Right atrium auricular region (tissue), 2 donors: Measurements from ENCODE around the gene CCDC93. TPM values are rescaled to one million over a fixed set of nuclear protein-coding genes. Genes with fewer than 3 reads are reported as not detected.
"Not testable (repeated sequence)": the region's sequence is repeated elsewhere in the genome, so short reads cannot be mapped to it uniquely, and the experiment has no call there.

Experiments used
- DNase-seq: peaks from one replicate; pipeline ENCODE4 v3.0.0-alpha.2; 2019; ENCODE audit warnings: low spot score
- H3K27ac ChIP-seq, 2 donors: fragments of 200-600 bp; sonication (generic); 1 replicate in 1 of 2; 2 replicates in 1 of 2; pipeline ENCODE4 v1.5.1; 2016 to 2019
- H3K27me3 ChIP-seq, 2 donors: fragments of 200-600 bp; sonication (generic); one replicate each; pipeline versions ENCODE4 v1.5.1 to v1.6.0; 2017 to 2019
- H3K36me3 ChIP-seq: fragments of 200-600 bp; sonication (generic); one replicate; pipeline ENCODE4 v1.5.1; 2016
- H3K4me1 ChIP-seq, 2 donors: fragments of 200-600 bp; sonication (generic); one replicate each; pipeline versions ENCODE4 v1.5.1 to v1.6.0; 2017 to 2019
- H3K4me3 ChIP-seq, 2 donors: fragments of 200-600 bp; sonication (generic); 1 replicate in 1 of 2; 2 replicates in 1 of 2; pipeline ENCODE4 v1.5.1; 2017 to 2019; ENCODE audit warnings: mild to moderate bottlenecking in 1 of 2, moderate library complexity in 1 of 2
- H3K9me3 ChIP-seq, 2 donors: fragments of 200-600 bp; sonication (generic); one replicate each; pipeline ENCODE4 v1.5.1; 2019
- total RNA-seq, 2 donors: library from RNA; depleted of rRNA; stranded (reverse); fragments of >200 nt; gene quantifications; one replicate each; pipeline ENCODE4 v1.1.0, GENCODE V29; 2016
- TF ChIP-seq, protein P1 (sequence below), 2 donors: fragments of 200-600 bp; sonication (generic); IDR thresholded peaks; one replicate each; pipeline ENCODE4 v1.5.1; 2019; ENCODE audit warnings: antibody characterized with exemption in 2 of 2

CCDC93 gene
- total RNA-seq, 2 donors from 2014 or later = 17.1 to 18.7 TPM

DNA sequence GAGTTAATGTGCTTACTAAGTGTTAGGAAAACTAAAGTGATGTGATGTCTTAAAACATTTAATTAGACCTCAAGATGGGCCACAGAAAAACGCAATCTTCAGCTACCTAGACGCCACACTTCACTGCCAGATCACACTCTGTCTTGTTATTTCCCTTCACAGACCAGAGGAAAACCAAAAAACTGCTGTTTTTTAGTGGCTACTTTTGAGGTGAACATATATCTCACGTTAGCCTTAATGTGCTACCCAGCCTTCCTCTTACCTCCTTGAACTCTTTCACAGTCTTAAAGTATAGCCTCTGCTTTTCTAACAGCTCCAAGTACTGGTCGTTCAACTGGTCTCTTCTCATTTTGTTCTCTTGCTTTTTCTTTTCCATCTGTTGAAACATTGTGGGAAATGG lies 83.1 kb downstream of the CCDC93 start:
- Histone ChIP-seq H3K4me1 (peaks cover 0 to 12% of the 10 kb centered on the region in 2 donors), H3K4me3 (no peak overlapping the region), H3K9me3 (no peaks in the 10 kb centered on the region), H3K27me3 (no peaks in the 10 kb centered on the region), H3K27ac (no peak overlapping the region), H3K36me3 (peaks cover 70% of the 10 kb centered on the region)
- DNase-seq = no peak
- TF ChIP-seq, protein P1, sequence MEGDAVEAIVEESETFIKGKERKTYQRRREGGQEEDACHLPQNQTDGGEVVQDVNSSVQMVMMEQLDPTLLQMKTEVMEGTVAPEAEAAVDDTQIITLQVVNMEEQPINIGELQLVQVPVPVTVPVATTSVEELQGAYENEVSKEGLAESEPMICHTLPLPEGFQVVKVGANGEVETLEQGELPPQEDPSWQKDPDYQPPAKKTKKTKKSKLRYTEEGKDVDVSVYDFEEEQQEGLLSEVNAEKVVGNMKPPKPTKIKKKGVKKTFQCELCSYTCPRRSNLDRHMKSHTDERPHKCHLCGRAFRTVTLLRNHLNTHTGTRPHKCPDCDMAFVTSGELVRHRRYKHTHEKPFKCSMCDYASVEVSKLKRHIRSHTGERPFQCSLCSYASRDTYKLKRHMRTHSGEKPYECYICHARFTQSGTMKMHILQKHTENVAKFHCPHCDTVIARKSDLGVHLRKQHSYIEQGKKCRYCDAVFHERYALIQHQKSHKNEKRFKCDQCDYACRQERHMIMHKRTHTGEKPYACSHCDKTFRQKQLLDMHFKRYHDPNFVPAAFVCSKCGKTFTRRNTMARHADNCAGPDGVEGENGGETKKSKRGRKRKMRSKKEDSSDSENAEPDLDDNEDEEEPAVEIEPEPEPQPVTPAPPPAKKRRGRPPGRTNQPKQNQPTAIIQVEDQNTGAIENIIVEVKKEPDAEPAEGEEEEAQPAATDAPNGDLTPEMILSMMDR (IDR thresholded peaks at IDR 0.05) = no peak

DNA sequence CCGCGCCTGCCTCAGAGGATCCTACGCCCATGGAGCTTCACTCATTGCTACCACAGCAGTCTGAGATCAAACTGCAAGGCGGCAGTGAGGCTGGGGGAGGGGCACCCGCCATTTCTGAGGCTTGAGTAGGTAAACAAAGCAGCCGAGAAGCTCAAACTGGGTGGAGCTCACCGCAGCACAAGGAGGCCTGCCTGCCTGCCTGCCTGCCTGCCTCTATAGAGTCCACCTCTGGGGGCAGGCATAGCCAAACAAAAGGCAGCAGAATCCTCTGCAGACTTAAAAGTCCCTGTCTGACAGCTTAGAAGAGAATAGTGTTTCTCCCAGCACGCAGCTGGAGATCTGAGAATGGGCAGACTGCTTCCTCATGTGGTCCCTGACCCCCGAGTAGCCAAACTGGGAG lies 90.4 kb downstream of the CCDC93 start:
- not testable (repeated sequence) for H3K27ac ChIP-seq, DNase-seq, H3K4me1 ChIP-seq, H3K27me3 ChIP-seq, H3K9me3 ChIP-seq, H3K4me3 ChIP-seq
- H3K36me3 ChIP-seq = peaks cover 47% of the 10 kb centered on the region

DNA sequence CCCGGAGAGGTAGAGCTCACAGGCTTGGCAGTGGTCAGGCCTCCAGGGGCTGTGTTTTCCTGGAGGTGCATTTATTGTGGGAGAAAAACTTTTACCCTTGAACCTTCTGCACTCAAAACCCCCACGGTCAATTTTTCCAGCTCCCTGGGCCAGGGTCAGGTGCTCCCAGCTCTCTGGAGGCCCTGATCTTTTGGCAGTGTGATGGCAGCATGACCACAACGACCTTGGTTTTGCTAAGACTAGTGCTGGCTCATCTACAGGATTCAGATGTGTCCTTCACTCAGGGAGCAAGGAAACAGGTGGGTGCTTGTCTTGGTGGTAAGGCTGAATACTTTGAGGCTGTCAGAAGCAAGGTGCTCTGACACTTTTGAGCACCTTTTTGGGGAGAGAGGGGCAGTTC lies 92.3 kb downstream of the CCDC93 start:
- Histone ChIP-seq H3K9me3 (no peaks in the 10 kb centered on the region), H3K27me3 (no peaks in the 10 kb centered on the region), H3K36me3 (peaks cover 62% of the 10 kb centered on the region), H3K4me1 (no peaks in the 10 kb centered on the region), H3K4me3 (no peak overlapping the region), H3K27ac (no peak overlapping the region)
- TF ChIP-seq, protein P1 (IDR thresholded peaks at IDR 0.05) = no peak
- DNase-seq = no peak

DNA sequence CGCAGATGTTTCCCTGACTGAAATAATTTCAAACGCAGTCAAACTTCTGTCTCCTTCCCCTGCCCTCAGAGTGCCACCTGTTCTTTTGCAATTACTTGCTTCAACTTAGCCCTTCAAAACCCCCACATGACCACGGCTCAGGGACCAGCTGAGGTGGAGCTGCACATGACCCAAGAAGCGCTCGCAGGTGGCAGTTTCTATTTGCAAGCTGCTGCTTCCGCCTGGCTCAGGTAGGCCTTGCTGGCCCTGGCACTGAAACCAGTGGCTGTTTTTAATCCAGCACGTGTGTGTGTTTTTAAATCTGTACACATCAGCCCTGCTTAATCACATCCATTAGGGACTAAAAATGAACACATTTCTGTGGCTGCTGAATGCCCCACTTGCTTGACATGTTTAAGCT lies 95.3 kb downstream of the CCDC93 start:
- TF ChIP-seq, protein P1 (IDR thresholded peaks at IDR 0.05) = no peak
- H3K9me3 ChIP-seq = no peaks in the 10 kb centered on the region
- H3K4me3 ChIP-seq = no peak overlapping the region
- no peaks in the 10 kb centered on the region for H3K27me3 ChIP-seq
- no peaks in the 10 kb centered on the region for H3K4me1 ChIP-seq
- DNase-seq = no peak
- H3K27ac ChIP-seq = no peak overlapping the region
- H3K36me3 ChIP-seq = peaks cover 69% of the 10 kb centered on the region

DNA sequence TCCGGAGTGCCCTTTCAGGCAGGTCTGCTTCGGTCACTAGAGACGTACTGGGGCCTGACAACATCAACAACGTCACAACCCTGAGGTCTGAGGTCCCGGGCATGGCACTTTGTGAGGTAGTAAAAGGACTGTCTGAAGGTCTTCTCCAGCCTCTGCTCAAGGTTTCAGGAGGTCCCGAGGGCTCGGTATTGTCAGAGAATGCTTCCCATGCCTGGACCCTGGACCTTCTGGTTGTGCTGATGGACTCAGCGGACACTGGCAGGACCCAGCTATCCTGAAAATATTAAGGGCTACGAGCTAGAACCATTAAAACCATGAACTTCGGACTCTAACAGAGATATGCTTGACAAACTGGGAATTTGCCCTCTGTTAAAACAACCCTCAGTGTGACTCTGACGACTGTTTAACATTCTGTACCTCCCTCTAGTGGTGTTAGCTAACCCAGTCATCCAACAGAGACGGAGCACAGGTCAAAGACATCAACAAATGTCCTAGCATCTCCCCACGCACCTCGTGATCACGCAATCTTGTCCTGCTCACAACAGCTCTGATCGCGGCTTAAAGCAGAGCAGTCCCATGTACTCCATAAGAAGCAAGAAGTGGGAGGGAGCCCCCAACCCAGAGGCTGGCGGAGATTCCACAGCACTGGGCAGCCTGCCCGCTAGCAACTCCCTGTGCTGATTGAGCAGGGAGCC lies 96.5 kb downstream of the CCDC93 start:
- no peak for DNase-seq
- Histone ChIP-seq H3K4me3 (no peak overlapping the region), H3K27ac (no peak overlapping the region), H3K9me3 (peaks cover 0 to 5% of the 10 kb centered on the region in 2 donors), H3K27me3 (no peaks in the 10 kb centered on the region), H3K4me1 (no peaks in the 10 kb centered on the region), H3K36me3 (peaks cover 61% of the 10 kb centered on the region)
- TF ChIP-seq, protein P1 (IDR thresholded peaks at IDR 0.05) = no peak

DNA sequence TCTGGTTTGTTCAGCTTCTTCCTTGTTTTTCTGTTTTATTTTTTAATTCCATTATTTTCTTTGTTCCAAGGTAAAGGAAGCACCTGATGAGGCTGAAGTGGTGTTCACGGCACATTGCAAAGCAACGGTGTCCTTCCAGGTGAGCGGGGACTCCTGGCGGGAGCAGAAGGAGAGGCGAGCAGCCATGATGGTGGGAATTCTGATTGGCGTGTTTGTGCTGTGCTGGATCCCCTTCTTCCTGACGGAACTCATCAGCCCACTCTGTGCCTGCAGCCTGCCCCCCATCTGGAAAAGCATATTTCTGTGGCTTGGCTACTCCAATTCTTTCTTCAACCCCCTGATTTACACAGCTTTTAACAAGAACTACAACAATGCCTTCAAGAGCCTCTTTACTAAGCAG lies 110.9 kb downstream of the CCDC93 start:
- TF ChIP-seq, protein P1 (IDR thresholded peaks at IDR 0.05) = no peak

More for the DNA sequence above, 110.9 kb downstream of the CCDC93 start:
- no peaks in the 10 kb centered on the region for H3K27me3 ChIP-seq
- no peaks in the 10 kb centered on the region for H3K4me1 ChIP-seq
- H3K4me3 ChIP-seq = no peak overlapping the region
- no peaks in the 10 kb centered on the region for H3K9me3 ChIP-seq
- no peaks in the 10 kb centered on the region for H3K36me3 ChIP-seq
- no peak overlapping the region for H3K27ac ChIP-seq
- DNase-seq = no peak
